Left ventricle myocardium inferior (tissue), 1 donor: ENCODE results near the gene ABHD16A. TPM values are rescaled to one million over a fixed set of nuclear protein-coding genes. Genes with fewer than 3 reads are reported as not detected.

Source experiments
- DNase-seq: peaks from one replicate; pipeline ENCODE4 v3.0.0-alpha.2; 2020
- H3K27ac ChIP-seq: fragments of 200-600 bp; replicated peaks from 2 replicates; pipeline ENCODE4 v1.8.0; 2021
- H3K27me3 ChIP-seq: fragments of 200-600 bp; 2 replicates; pipeline ENCODE4 v1.8.0; 2021; ENCODE audit warnings: low read depth
- H3K36me3 ChIP-seq: fragments of 200-600 bp; 2 replicates; pipeline ENCODE4 v1.8.0; 2021
- H3K4me1 ChIP-seq: fragments of 200-600 bp; 2 replicates; pipeline ENCODE4 v1.8.0; 2021
- H3K4me3 ChIP-seq: fragments of 200-600 bp; 2 replicates; pipeline ENCODE4 v1.8.0; 2021; ENCODE audit warnings: mild to moderate bottlenecking, moderate library complexity
- H3K9me3 ChIP-seq: fragments of 200-600 bp; replicated peaks from 2 replicates; pipeline ENCODE4 v1.8.0; 2021
- CTCF ChIP-seq: fragments of 200-600 bp; IDR thresholded peaks from 2 replicates; pipeline ENCODE4 v1.8.0; 2021; ENCODE audit warnings: antibody characterized with exemption, mild to moderate bottlenecking, borderline replicate concordance
- intact Hi-C: fragments of 100-400 bp; cut with micrococcal nuclease; formaldehyde crosslinking; loops from one replicate; pipeline ENCODE4 v1.11.0; 2022
- total RNA-seq: library from RNA; stranded (reverse); fragmentation: NEBNext Ultra II Directional; extraction: Animal tissue kit (Norgen Biotek cat#: 25700); gene quantifications from one replicate; pipeline ENCODE4 v1.2.1, GENCODE V29; 2021
- donor health status: DM: no; HTN: yes; CAD: no; lungs with severe emphysema.

ABHD16A gene
- total RNA-seq, 1 donor from 2014 or later = 29.6 TPM

DNA sequence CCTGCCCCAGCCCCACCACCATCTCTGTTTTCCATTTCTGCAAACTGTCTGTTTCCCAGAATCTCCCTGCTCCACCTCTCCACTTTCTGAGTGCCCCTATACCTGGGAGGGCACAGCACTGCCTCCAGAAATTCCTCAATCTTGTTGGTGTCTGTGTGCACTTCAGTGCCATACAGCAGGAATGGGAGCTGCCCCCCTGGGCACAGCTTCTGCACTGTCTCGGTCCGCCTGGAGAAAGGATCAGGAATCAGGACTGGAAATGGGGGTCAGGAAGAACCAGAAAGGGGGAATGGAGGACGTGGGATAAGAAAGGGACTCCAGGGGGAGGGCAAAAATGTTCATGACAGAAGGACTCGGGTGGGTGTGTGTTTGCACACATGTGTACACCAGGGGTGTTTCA is 30.6 kb upstream of the ABHD16A start:
- H3K4me3 ChIP-seq = peak overlapping the region; percentile 83
- intact Hi-C loops = no loop called here
- no peaks in the 10 kb centered on the region for H3K27me3 ChIP-seq
- H3K4me1 ChIP-seq = peaks cover 96% of the 10 kb centered on the region
- DNase-seq = no peak
- no peaks in the 10 kb centered on the region for H3K9me3 ChIP-seq
- peak overlapping the region; percentile 96 for H3K27ac ChIP-seq
- no peak for TF ChIP-seq CTCF
- H3K36me3 ChIP-seq = peaks cover 36% of the 10 kb centered on the region

DNA sequence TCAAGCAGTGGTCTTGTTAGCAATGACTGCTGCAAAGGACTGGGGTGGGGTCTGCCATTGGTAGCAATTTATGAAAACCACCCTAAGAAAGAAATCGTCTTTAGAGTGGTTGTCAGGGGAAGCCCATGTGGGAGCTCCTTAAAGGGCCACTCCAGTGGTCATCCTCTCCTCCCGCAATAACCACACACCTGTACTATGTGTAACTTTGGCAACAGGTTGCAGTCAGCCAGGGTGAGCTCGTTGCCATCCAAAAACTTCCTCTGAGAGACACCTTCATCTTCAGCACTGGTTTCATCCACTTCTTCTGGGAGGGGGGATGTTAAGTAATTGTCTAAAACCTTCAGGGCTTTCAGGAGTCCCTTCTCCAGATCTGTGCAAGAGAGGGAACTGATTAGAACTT is 28.9 kb upstream of the ABHD16A start:
- peaks cover 49% of the 10 kb centered on the region for H3K36me3 ChIP-seq

DNA sequence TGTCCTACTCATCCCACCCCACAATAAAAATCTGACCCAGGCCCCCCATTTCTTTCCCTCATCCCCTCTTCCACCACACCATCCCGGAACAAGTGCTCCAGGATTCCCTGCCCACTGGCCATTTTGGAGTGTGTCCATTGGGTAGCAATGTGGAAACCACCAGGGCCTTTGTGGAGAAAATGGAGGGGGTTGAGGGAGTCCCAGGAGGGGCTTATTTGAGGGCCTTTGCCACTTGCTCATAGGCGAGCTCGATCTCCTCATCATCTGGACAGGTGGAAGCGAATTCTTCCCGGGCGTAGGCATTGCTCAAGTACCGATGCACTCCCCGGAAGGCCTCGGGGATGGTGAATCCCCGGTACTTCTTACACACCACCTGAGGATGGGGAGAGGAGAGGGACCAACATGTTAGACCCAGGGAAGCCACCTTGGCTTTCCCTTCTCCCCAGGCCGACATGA is 27.5 kb upstream of the ABHD16A start:
- Histone ChIP-seq H3K27me3 (no peaks in the 10 kb centered on the region), H3K27ac (peak overlapping the region; percentile 98), H3K4me3 (peak overlapping the region; percentile 93), H3K9me3 (no peaks in the 10 kb centered on the region), H3K36me3 (peaks cover 62% of the 10 kb centered on the region), H3K4me1 (peaks cover 78% of the 10 kb centered on the region)
- intact Hi-C loops = no loop called here
- no peak for TF ChIP-seq CTCF
- DNase-seq = no peak

More for the DNA sequence above, 28.9 kb upstream of the ABHD16A start:
- intact Hi-C loops = no loop called here
- Histone ChIP-seq H3K4me3 (no peak overlapping the region), H3K4me1 (peaks cover 91% of the 10 kb centered on the region), H3K9me3 (no peaks in the 10 kb centered on the region), H3K27me3 (no peaks in the 10 kb centered on the region), H3K27ac (peak overlapping the region; percentile 32)
- no peak for TF ChIP-seq CTCF
- DNase-seq = no peak

DNA sequence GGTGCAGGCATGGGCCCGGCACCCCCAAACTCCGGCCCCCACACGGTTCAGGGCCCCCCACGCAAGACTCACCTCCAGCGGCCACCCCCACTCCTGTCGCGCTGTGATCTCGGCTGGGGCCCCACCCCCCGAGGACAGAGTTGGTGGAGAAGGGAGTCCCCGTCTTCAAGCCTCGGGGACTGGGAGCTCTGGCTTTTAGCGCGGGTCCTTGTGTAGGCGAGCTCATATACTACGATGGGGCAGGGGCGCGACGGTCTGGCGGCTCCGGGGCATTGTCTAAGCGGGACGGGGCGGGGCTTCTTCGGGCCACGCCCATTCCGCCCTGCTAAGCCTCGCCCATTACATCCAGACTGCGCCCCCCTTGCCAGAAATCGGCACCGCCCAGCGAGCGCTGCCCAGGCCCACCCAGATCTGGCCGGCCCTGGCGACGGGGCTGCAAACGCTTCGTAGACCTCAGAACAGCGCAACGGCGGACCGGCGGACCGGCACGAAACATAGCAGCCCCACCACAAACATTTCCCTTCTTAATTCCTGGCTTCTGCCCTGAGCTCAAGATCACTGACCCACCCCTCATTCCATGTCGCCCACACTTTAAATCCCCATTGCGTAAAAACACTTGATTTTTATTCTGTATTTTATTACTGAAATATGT is 27.0 kb upstream of the ABHD16A start:
- H3K4me1 ChIP-seq = peaks cover 75% of the 10 kb centered on the region
- peak overlapping the region; percentile 93 for H3K4me3 ChIP-seq
- H3K9me3 ChIP-seq = no peaks in the 10 kb centered on the region
- H3K36me3 ChIP-seq = peaks cover 63% of the 10 kb centered on the region
- peak; percentile 92 for DNase-seq
- intact Hi-C loops = no loop called here
- H3K27me3 ChIP-seq = no peaks in the 10 kb centered on the region
- no peak for TF ChIP-seq CTCF
- H3K27ac ChIP-seq = peak overlapping the region; percentile 98

DNA sequence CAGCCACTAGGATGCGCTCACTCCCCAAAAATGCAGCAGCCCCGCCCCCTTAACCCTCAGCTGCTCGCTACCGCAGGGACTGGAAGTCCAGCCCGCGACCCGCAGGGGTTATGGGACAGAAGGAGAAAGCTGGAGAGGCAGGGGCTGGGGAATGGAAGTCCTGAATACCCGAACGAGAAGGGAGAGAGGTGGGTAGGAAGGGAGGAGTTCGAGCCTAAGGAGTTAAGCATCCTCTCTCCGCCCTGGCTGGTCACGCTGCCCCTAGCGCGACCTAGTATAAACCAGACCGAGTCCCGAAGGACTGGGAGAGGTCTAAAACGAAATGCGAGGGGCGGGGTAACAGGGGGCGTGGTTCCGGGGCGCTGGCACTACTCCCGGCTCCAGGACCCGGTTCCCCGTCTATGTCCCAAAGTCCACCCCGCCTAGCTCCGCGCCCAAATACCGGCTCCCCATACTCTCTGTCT is 26.4 kb upstream of the ABHD16A start:
- intact Hi-C loops = no loop called here
- DNase-seq = peak; percentile 94
- Histone ChIP-seq H3K27me3 (no peaks in the 10 kb centered on the region), H3K4me3 (peak overlapping the region; percentile 93), H3K4me1 (peaks cover 70% of the 10 kb centered on the region), H3K27ac (peak overlapping the region; percentile 98), H3K9me3 (no peaks in the 10 kb centered on the region), H3K36me3 (peaks cover 63% of the 10 kb centered on the region)
- no peak for TF ChIP-seq CTCF
